A549 (cell line): ENCODE measurements around the gene KIF16B. TPM values are rescaled to one million over a fixed set of nuclear protein-coding genes. Genes with fewer than 3 reads are reported as not detected.

Experiments used
- ATAC-seq, 2 experiments: fragments of 200-7000 bp in 1 of 2; fragments of >200 bp in 1 of 2; cut with Nextera tagmentation in 1 of 2; cut with Tn5 transposase in 1 of 2; 3 replicates each; pipeline versions ENCODE4 v1.8.0 to v1.9.1; 2018 to 2020; ENCODE audit warnings: mild to moderate bottlenecking in 1 of 2, moderate library complexity in 1 of 2
- CTCF ChIA-PET: fragments of 300-600 bp; sonication (Branson Sonifier 250); formaldehyde crosslinking; extraction: SDS; loops from one replicate; lab custom pipeline; 2021; ENCODE audit warnings: antibody characterized with exemption, inconsistent platforms; lab: Yijun Ruan, JAX
- POLR2A ChIA-PET: fragments of 350-600 bp; formaldehyde crosslinking; extraction: SDS; loops from one replicate; lab custom pipeline; 2021; ENCODE audit warnings: antibody characterized with exemption, inconsistent platforms; lab: Yijun Ruan, JAX
- DNase-seq, 2 experiments: peaks; one replicate each; pipeline versions ENCODE4 v3.0.0 to v3.0.0-alpha.2; 2011 to 2016; ENCODE audit warnings: low read depth in 1 of 2, low spot score in 1 of 2
- FAIRE-seq: peaks from 2 replicates; lab custom pipeline; 2011; peaks lifted over from hg19 to GRCh38; lab: Jason Lieb, UNC
- H3K27ac ChIP-seq, 2 experiments: fragments of >200 bp; sonication (Bioruptor Twin); formaldehyde crosslinking; 3 replicates each; pipeline ENCODE4 v1.5.1; 2016 to 2017
- H3K4me1 ChIP-seq: fragments of >200 bp; sonication (Bioruptor Twin); formaldehyde crosslinking; 3 replicates; pipeline ENCODE4 v1.6.1; 2016
- H3K4me2 ChIP-seq: fragments of >200 bp; sonication (Bioruptor Twin); formaldehyde crosslinking; 3 replicates; pipeline ENCODE4 v1.6.1; 2016
- H3K4me3 ChIP-seq: fragments of >200 bp; sonication (Bioruptor Twin); formaldehyde crosslinking; 3 replicates; pipeline ENCODE4 v1.5.1; 2016
- H3K9me3 ChIP-seq: fragments of >200 bp; sonication (Bioruptor Twin); formaldehyde crosslinking; 3 replicates; pipeline ENCODE4 v1.6.1; 2016
- ATOH8 ChIP-seq: fragments of 250-450 bp; sonication (Bioruptor Pico); IDR thresholded peaks from 2 replicates; pipeline ENCODE4 v1.5.0; 2020; ENCODE audit warnings: low read depth, mild to moderate bottlenecking, moderate library complexity
- BCL3 ChIP-seq: fragments of >200 bp; sonication (Bioruptor Twin); formaldehyde crosslinking; IDR thresholded peaks from 3 replicates; pipeline ENCODE4 v1.6.1; 2016
- BHLHE40 ChIP-seq: IDR thresholded peaks from 2 replicates; pipeline ENCODE4 v1.6.1; 2012; ENCODE audit warnings: low read depth, low read length, inconsistent platforms
- CBX2 ChIP-seq: fragments of 200-600 bp; sonication (generic); IDR thresholded peaks from 2 replicates; pipeline ENCODE4 v1.6.1; 2016; ENCODE audit warnings: low read depth, mild to moderate bottlenecking, borderline replicate concordance
- CHD2 ChIP-seq: fragments of 150-350 bp; IDR thresholded peaks from 2 replicates; pipeline ENCODE4 v1.6.1; 2014; ENCODE audit warnings: low read length; ENCODE audit not compliant: partially characterized antibody
- CHD4 ChIP-seq: fragments of 200-600 bp; sonication (generic); IDR thresholded peaks from 2 replicates; pipeline ENCODE4 v1.6.1; 2016; ENCODE audit warnings: antibody characterized with exemption, mild to moderate bottlenecking, borderline replicate concordance
- EHF ChIP-seq: fragments of 250-450 bp; sonication (Bioruptor Pico); IDR thresholded peaks from 2 replicates; pipeline ENCODE4 v1.5.0; 2020; ENCODE audit warnings: mild to moderate bottlenecking
- EHMT2 ChIP-seq: fragments of 200-600 bp; sonication (generic); IDR thresholded peaks from 2 replicates; pipeline ENCODE4 v1.6.1; 2016; ENCODE audit warnings: antibody characterized with exemption, low read depth, mild to moderate bottlenecking, moderate library complexity
- ELK1 ChIP-seq: fragments of 150-350 bp; IDR thresholded peaks from 2 replicates; pipeline ENCODE4 v1.6.1; 2014; ENCODE audit warnings: low read depth, mild to moderate bottlenecking, low read length
- FOSB ChIP-seq: fragments of 250-450 bp; sonication (Bioruptor Pico); IDR thresholded peaks from 2 replicates; pipeline ENCODE4 v1.5.0; 2020; ENCODE audit warnings: mild to moderate bottlenecking, moderate library complexity
- GATA3 ChIP-seq: IDR thresholded peaks from 2 replicates; pipeline ENCODE4 v1.6.1; 2012; ENCODE audit warnings: borderline replicate concordance
- HDAC2 ChIP-seq: fragments of 200-600 bp; sonication (generic); IDR thresholded peaks from 2 replicates; pipeline ENCODE4 v1.6.1; 2016
- HES2 ChIP-seq: fragments of >200 bp; sonication (Bioruptor Twin); formaldehyde crosslinking; IDR thresholded peaks from 2 replicates; pipeline ENCODE4 v1.6.1; 2016
- HEYL ChIP-seq: fragments of 250-450 bp; sonication (Bioruptor Pico); IDR thresholded peaks from 2 replicates; pipeline ENCODE4 v1.8.0; 2021; ENCODE audit warnings: mild to moderate bottlenecking, moderate library complexity
- HOXA7 ChIP-seq: fragments of 250-450 bp; sonication (Bioruptor Pico); IDR thresholded peaks from 2 replicates; pipeline ENCODE4 v1.5.0; 2020; ENCODE audit warnings: mild to moderate bottlenecking, moderate library complexity
- HOXB5 ChIP-seq: fragments of 250-450 bp; sonication (Bioruptor Pico); IDR thresholded peaks from 2 replicates; pipeline ENCODE4 v1.5.0; 2020; ENCODE audit warnings: mild to moderate bottlenecking, moderate library complexity
- JUNB ChIP-seq: fragments of >200 bp; sonication (Bioruptor Twin); formaldehyde crosslinking; IDR thresholded peaks from 2 replicates; pipeline ENCODE4 v1.6.1; 2016
- MAFK ChIP-seq: fragments of 450-650 bp; IDR thresholded peaks from 2 replicates; pipeline ENCODE4 v1.6.1; 2014; ENCODE audit not compliant: partially characterized antibody
- NFE2L2 ChIP-seq: fragments of 150-350 bp; conservative IDR thresholded peaks from 2 replicates; pipeline ENCODE4 v1.6.1; 2014; ENCODE audit warnings: low read length
- NR3C1 ChIP-seq: fragments of >200 bp; sonication (Bioruptor Twin); formaldehyde crosslinking; IDR thresholded peaks from 3 replicates; pipeline ENCODE4 v1.6.1; 2017
- POLR2A ChIP-seq: IDR thresholded peaks from 2 replicates; pipeline ENCODE4 v1.6.1; 2012; ENCODE audit warnings: mild to moderate bottlenecking, low read length
- POLR2AphosphoS2 ChIP-seq: conservative IDR thresholded peaks from 2 replicates; pipeline ENCODE4 v1.6.1; 2012; ENCODE audit warnings: low read length, improper control_type of control experiment, inconsistent platforms
- RARB ChIP-seq: fragments of 250-450 bp; sonication (Bioruptor Pico); IDR thresholded peaks from 2 replicates; pipeline ENCODE4 v1.8.0; 2021; ENCODE audit warnings: mild to moderate bottlenecking, moderate library complexity
- RFX5 ChIP-seq: fragments of 450-650 bp; IDR thresholded peaks from 2 replicates; pipeline ENCODE4 v1.7.1; 2014; ENCODE audit warnings: antibody characterized with exemption, mild to moderate bottlenecking, moderate library complexity
- SREBF2 ChIP-seq: fragments of 450-650 bp; IDR thresholded peaks from 2 replicates; pipeline ENCODE4 v1.6.1; 2014; ENCODE audit warnings: mild to moderate bottlenecking, moderate library complexity
- ZC3H11A ChIP-seq: fragments of 450-650 bp; IDR thresholded peaks from 2 replicates; pipeline ENCODE4 v1.6.1; 2014; ENCODE audit warnings: antibody characterized with exemption, mild to moderate bottlenecking
- ZFP36 ChIP-seq: fragments of 450-650 bp; IDR thresholded peaks from 2 replicates; pipeline ENCODE4 v1.6.1; 2014; ENCODE audit warnings: borderline replicate concordance; ENCODE audit not compliant: partially characterized antibody
- WGBS: methylation state at CpG from one replicate; pipeline ENCODE4 v1.1.6; 2017; ENCODE audit errors: missing lambda C conversion rate; 5-methylcytosine and 5-hydroxymethylcytosine counted together
- polyA plus RNA-seq, 4 experiments: library from polyadenylated mRNA; depleted of rRNA in 3 of 4; stranded (reverse); fragments of >200 nt; fragmentation: RNase III in 1 of 4; extraction: RNeasy Plus Mini Kit Qiagen cat#74134 plus additional on column Dnase treatment in 1 of 4; gene quantifications; 2 replicates in 3 of 4; 3 replicates in 1 of 4; pipeline ENCODE4 v1.2.3, GENCODE V29; 2011 to 2017
- TF ChIP-seq, protein P1 (sequence below): fragments of 450-650 bp; IDR thresholded peaks from 2 replicates; pipeline ENCODE4 v1.6.1; 2014; ENCODE audit warnings: antibody characterized with exemption

KIF16B gene
- polyA plus RNA-seq, 2 of the 4 experiments (the other 2 are of a cell fraction), result 14.1 to 23.3 TPM

GRCh38 chr20:16433293-16433580 is 140.0 kb downstream of the KIF16B start:
- Histone ChIP-seq H3K9me3 (no peaks in the 10 kb centered on the region), H3K4me2 (no peak overlapping the region), H3K4me3 (no peak overlapping the region), H3K27ac (no peak overlapping the region), H3K4me1 (no peaks in the 10 kb centered on the region)
- WGBS, result 63% methylated on average over 2 of the region's 2 CpGs
- ATAC-seq (no peak), FAIRE-seq (no peak), DNase-seq (no peak)
- no peak for TF ChIP-seq POLR2A
- no peak for TF ChIP-seq ELK1
- TF ChIP-seq POLR2AphosphoS2, result no peak
- no peak for TF ChIP-seq HES2
- no peak for TF ChIP-seq BCL3
- no peak for TF ChIP-seq ZC3H11A
- no peak for TF ChIP-seq MAFK
- CTCF ChIA-PET, result interaction anchor here (1.0 to 2.2 kb wide), 3 partner anchors 9 to 154 kb away, joined by 3 to 6 read pairs (median 4); no protein-coding TSS in a partner anchor
- POLR2A ChIA-PET, result interaction anchor here (0.6 kb wide), 1 partner anchor 538 kb away, joined by 3 read pairs; no protein-coding TSS in a partner anchor

DNA sequence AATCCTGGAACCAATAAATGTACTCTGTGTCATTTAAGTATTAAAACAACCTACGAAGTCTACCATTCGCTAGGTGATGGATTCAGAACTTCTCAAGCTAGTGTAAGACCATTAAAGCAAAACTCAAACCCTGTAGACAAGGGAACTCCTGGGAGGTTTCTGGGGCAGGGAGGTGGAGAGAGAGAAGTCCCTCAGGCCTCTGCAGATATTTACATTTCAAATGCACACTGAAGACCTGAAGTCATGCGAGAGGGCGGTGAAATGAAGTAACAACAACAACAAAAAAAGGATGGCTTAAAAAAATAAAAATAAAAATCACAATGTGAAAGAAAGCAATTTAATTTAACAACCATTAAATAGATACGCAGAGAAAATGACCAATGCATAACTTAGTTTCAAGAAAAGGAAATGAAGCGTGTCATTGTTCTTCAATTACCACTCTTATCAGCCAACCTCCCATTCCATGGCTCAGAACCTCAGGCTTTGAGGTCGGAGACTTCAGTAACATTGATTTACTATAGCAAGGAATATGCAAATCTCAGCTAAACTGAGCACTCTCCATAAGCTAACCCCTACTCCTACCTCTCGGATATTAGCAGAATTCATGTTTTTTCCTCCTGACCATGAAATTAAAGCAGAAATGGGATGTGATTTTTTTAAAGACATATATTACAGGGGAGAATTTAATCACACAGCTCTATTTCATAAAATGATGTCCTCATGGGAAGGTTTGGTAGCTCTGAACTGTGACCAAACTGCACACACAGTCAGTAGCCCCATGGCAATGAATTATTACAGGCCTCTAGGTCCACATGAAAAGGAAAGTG is 140.6 kb downstream of the KIF16B start:
- ATAC-seq (no peak), FAIRE-seq (peak; percentile 61)
- H3K4me2 ChIP-seq, result no peak overlapping the region
- no peaks in the 10 kb centered on the region for H3K4me1 ChIP-seq
- no peak for TF ChIP-seq POLR2AphosphoS2
- TF ChIP-seq, all 56 proteins: peak for 0
- CTCF ChIA-PET, result interaction anchor here (1.0 to 2.2 kb wide), 3 partner anchors 8 to 153 kb away, joined by 3 to 6 read pairs (median 4); no protein-coding TSS in a partner anchor
- no peaks in the 10 kb centered on the region for H3K9me3 ChIP-seq
- 92% methylated on average over 8 of the region's 8 CpGs for WGBS
- POLR2A ChIA-PET, result interaction anchor here (0.6 kb wide), 1 partner anchor 538 kb away, joined by 3 read pairs; no protein-coding TSS in a partner anchor
- DNase-seq, result no peak
- H3K4me3 ChIP-seq, result no peak overlapping the region
- no peak overlapping the region for H3K27ac ChIP-seq

GRCh38 chr20:16428112-16428511 is 145.1 kb downstream of the KIF16B start:
- ATAC-seq, result no peak
- WGBS, result 97% methylated on average over 1 of the region's 1 CpG

GRCh38 chr20:16427571-16427970 is 145.7 kb downstream of the KIF16B start:
- no peak overlapping the region for H3K27ac ChIP-seq
- 74% methylated on average over 2 of the region's 2 CpGs for WGBS
- ChIA-PET CTCF (interaction anchor here (1.0 to 1.4 kb wide), 3 partner anchors 22 to 48 kb away, joined by 3 to 4 read pairs (median 3); no protein-coding TSS in a partner anchor), POLR2A (no interaction called here)
- H3K9me3 ChIP-seq, result 0 out of 3 replicates have a peak, but pooled peaks cover 2% of the 10 kb centered on the region
- ATAC-seq (no peak), DNase-seq (no peak), FAIRE-seq (no peak)
- H3K4me2 ChIP-seq, result no peak overlapping the region
- no peak overlapping the region for H3K4me3 ChIP-seq
- H3K4me1 ChIP-seq, result no peaks in the 10 kb centered on the region
- TF ChIP-seq NFE2L2 (no peak), ZC3H11A (no peak), JUNB (no peak), RFX5 (no peak), RARB (CRISPR knock-in tag) (no peak), HOXA7 (CRISPR knock-in tag) (no peak), SREBF2 (no peak), CBX2 (no peak), CHD2 (no peak), POLR2AphosphoS2 (no peak), HDAC2 (no peak), GATA3 (no peak), CHD4 (no peak), ZFP36 (no peak), BHLHE40 (no peak), HEYL (no peak)
- TF ChIP-seq, protein P1, sequence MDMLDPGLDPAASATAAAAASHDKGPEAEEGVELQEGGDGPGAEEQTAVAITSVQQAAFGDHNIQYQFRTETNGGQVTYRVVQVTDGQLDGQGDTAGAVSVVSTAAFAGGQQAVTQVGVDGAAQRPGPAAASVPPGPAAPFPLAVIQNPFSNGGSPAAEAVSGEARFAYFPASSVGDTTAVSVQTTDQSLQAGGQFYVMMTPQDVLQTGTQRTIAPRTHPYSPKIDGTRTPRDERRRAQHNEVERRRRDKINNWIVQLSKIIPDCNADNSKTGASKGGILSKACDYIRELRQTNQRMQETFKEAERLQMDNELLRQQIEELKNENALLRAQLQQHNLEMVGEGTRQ, result no peak

More at GRCh38 chr20:16428112-16428511, 145.1 kb downstream of the KIF16B start:
- H3K27ac ChIP-seq, result no peak overlapping the region
- 0 out of 3 replicates have a peak, but pooled peaks cover 2% of the 10 kb centered on the region for H3K9me3 ChIP-seq
- no peaks in the 10 kb centered on the region for H3K4me1 ChIP-seq
- TF ChIP-seq EHMT2, result no peak
- no peak for TF ChIP-seq ATOH8 (CRISPR knock-in tag)
- TF ChIP-seq NR3C1, result no peak
- no peak for TF ChIP-seq FOSB (CRISPR knock-in tag)
- TF ChIP-seq SREBF2, result no peak
- TF ChIP-seq EHF (CRISPR knock-in tag), result no peak
- no peak for TF ChIP-seq ZFP36
- no peak for TF ChIP-seq HOXB5 (CRISPR knock-in tag)
- FAIRE-seq (no peak), DNase-seq (no peak)
- no peak overlapping the region for H3K4me2 ChIP-seq
- no peak overlapping the region for H3K4me3 ChIP-seq
- ChIA-PET CTCF (interaction anchor here (1.0 to 1.4 kb wide), 3 partner anchors 23 to 48 kb away, joined by 3 to 4 read pairs (median 3); no protein-coding TSS in a partner anchor), POLR2A (no interaction called here)
